ENCODE data around the gene PGAM1.

GRCh38 chr10:97454330-97455036 lies 28.5 kb downstream of the PGAM1 start:
- TF ChIP-seq CTCF (IDR thresholded peaks at IDR 0.05) (no peak), POLR2A (IDR thresholded peaks at IDR 0.05) (no peak)

Measured in heart left ventricle (tissue), 13 donors.